ENCODE measurements around the gene IQCN.
A peak's percentile ranks its signal among the peaks of the same experiment; 100 is the strongest.

Gene IQCN

DNA sequence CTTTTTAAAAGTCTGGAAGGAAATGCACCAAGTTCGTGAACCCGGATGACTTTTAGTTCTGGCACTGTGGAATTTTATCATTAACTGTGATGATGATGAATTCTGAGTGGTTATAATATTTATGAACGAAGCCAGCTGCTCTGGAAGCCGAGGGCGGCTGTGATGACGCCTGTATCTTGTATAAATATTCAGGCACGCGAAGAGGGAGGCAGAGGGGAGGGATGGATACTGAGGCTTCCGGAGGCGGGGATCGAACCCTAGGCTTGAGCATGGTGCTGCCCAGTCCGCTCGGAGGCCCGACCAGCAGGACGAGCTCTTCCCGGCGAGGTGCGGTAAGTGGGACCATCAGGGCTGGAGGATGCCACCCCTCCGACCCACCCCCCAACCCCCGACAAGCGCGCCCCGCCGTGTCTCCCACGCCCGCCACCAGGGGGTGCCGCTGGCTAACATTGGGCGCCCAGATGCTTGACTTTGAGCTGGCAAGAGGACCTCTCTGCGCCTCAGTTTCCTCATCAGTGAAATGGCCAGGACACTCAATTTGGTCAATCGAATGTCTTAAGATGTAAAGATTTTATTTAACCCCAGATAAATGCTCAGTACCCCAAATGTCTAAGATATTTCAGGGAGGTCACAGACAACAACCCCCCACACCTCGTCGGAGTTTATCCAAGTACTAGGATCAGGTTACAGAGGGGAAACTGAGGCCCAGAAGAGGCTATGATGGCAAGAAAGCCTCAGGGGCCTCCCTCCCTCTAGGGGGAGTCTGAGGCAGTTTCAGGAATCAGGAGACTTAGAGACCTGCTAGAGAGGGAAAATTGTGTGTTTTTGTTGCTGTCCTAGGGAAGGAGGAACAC lies 65.9 kb downstream of the IQCN start:
- peak in 1 of 2 donors; percentile 30 for DNase-seq

Measured in inflammatory macrophage (primary cell).